Measurements from ENCODE around the gene CDIP1. TPM values are rescaled to one million over a fixed set of nuclear protein-coding genes. Genes with fewer than 3 reads are reported as not detected.

CDIP1 gene
- total and polyA plus RNA-seq, 4 donors = 11.3 to 25.2 (median 12.8) TPM

DNA sequence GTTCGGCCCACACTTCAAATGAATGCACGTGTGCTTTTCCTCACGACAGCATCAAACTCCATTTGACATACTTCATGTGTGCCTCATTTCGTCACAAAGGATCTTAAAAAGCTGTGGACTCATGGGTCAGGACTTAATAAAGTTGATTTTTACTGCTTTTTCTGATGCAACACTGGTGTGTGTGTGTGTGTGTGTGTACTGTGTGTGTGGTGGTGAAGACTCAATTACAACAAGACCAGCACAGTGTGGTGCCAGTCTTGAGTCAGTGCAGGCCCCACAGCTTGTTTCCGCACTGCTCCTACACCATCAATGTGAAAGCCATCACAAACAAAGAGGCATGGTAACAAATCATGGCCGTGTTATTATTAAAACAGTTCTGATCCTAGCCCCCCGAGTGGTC lies 17.7 kb downstream of the CDIP1 start:
- H3K4me1 ChIP-seq (ENCODE audit: control insufficient read depth in 5 of 5, insufficient read depth in 5 of 5, low read length in 5 of 5) = peaks cover 0 to 22% (median 5%) of the 10 kb centered on the region in 5 donors
- no peaks in the 10 kb centered on the region for H3K9me3 ChIP-seq (ENCODE audit: control insufficient read depth in 4 of 4, insufficient read depth in 3 of 4, low read length in 3 of 4)
- DNase-seq = no peak
- no peak overlapping the region for H3K4me3 ChIP-seq
- no peak overlapping the region for H3K27ac ChIP-seq (ENCODE audit: low read depth in 1 of 2, low read length in 1 of 2)
- H3K9ac ChIP-seq (ENCODE audit: insufficient read depth in 1 of 2, low read length in 2 of 2) = no peak overlapping the region
- WGBS, 2 donors = 90 to 92% methylated on average over 7 of the region's 7 CpGs
- no peak for ATAC-seq (ENCODE audit: insufficient read depth, low FRiP score)
- no peaks in the 10 kb centered on the region for H3K27me3 ChIP-seq (ENCODE audit: control insufficient read depth in 3 of 3, insufficient read depth in 3 of 3, low read length in 2 of 3)
- TF ChIP-seq, protein P1, sequence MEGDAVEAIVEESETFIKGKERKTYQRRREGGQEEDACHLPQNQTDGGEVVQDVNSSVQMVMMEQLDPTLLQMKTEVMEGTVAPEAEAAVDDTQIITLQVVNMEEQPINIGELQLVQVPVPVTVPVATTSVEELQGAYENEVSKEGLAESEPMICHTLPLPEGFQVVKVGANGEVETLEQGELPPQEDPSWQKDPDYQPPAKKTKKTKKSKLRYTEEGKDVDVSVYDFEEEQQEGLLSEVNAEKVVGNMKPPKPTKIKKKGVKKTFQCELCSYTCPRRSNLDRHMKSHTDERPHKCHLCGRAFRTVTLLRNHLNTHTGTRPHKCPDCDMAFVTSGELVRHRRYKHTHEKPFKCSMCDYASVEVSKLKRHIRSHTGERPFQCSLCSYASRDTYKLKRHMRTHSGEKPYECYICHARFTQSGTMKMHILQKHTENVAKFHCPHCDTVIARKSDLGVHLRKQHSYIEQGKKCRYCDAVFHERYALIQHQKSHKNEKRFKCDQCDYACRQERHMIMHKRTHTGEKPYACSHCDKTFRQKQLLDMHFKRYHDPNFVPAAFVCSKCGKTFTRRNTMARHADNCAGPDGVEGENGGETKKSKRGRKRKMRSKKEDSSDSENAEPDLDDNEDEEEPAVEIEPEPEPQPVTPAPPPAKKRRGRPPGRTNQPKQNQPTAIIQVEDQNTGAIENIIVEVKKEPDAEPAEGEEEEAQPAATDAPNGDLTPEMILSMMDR (IDR thresholded peaks at IDR 0.05; ENCODE audit: control extremely low read depth, extremely low read depth) = no peak
- peaks cover 0 to 3% (median 0%) of the 10 kb centered on the region in 4 donors for H3K36me3 ChIP-seq (ENCODE audit: control insufficient read depth in 4 of 4, insufficient read depth in 4 of 4, low read length in 4 of 4)

DNA sequence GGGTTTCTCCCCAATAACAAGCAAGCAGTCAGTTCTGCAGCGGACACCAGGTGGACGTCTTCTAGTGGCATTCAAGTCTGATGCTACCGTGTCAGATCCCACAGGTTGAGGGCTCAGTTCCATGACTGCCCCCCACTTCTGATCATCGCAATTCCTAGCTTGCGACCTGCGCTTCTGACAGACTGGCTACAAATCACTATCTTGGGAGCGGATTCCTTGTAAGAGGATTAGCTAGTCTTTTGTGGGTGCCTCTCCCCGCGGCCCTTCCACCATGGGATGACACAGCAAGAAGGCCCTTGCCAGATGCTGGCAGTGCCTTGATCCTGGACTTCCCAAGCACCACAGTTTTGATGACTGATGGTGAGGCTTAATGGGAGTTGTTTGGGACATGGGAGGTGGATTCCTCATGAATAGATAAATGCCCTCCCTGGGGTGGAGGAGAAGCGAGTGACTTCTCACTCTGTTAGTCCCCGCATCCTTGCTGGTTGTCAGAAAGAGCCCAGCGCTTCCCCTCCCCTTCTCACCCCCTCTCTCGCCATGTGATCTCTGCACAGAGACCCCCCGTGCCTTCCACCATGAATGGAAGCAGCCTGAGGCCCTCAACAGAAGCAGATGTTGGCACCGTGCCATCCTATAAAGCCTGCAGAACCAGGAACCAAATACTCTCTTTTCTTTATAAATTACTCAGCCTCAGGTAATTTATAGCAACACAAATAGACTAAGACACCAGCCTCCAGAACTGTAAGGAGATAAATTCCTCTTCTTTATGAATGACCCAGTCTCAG lies 19.1 kb downstream of the CDIP1 start:
- TF ChIP-seq, protein P1 (IDR thresholded peaks at IDR 0.05; ENCODE audit: control extremely low read depth, extremely low read depth) = no peak
- ATAC-seq (ENCODE audit: insufficient read depth, low FRiP score) = no peak
- no peak for DNase-seq
- no peak overlapping the region for H3K9ac ChIP-seq (ENCODE audit: insufficient read depth in 1 of 2, low read length in 2 of 2)
- H3K36me3 ChIP-seq (ENCODE audit: control insufficient read depth in 4 of 4, insufficient read depth in 4 of 4, low read length in 4 of 4) = peaks cover 0 to 5% (median 0%) of the 10 kb centered on the region in 4 donors
- WGBS, 2 donors = 77 to 84% methylated on average over 15 of the region's 15 CpGs
- no peak overlapping the region for H3K27ac ChIP-seq (ENCODE audit: low read depth in 1 of 2, low read length in 1 of 2)
- peaks cover 0 to 22% (median 6%) of the 10 kb centered on the region in 5 donors for H3K4me1 ChIP-seq (ENCODE audit: control insufficient read depth in 5 of 5, insufficient read depth in 5 of 5, low read length in 5 of 5)
- H3K4me3 ChIP-seq = no peak overlapping the region
- no peaks in the 10 kb centered on the region for H3K9me3 ChIP-seq (ENCODE audit: control insufficient read depth in 4 of 4, insufficient read depth in 3 of 4, low read length in 3 of 4)
- no peaks in the 10 kb centered on the region for H3K27me3 ChIP-seq (ENCODE audit: control insufficient read depth in 3 of 3, insufficient read depth in 3 of 3, low read length in 2 of 3)

DNA sequence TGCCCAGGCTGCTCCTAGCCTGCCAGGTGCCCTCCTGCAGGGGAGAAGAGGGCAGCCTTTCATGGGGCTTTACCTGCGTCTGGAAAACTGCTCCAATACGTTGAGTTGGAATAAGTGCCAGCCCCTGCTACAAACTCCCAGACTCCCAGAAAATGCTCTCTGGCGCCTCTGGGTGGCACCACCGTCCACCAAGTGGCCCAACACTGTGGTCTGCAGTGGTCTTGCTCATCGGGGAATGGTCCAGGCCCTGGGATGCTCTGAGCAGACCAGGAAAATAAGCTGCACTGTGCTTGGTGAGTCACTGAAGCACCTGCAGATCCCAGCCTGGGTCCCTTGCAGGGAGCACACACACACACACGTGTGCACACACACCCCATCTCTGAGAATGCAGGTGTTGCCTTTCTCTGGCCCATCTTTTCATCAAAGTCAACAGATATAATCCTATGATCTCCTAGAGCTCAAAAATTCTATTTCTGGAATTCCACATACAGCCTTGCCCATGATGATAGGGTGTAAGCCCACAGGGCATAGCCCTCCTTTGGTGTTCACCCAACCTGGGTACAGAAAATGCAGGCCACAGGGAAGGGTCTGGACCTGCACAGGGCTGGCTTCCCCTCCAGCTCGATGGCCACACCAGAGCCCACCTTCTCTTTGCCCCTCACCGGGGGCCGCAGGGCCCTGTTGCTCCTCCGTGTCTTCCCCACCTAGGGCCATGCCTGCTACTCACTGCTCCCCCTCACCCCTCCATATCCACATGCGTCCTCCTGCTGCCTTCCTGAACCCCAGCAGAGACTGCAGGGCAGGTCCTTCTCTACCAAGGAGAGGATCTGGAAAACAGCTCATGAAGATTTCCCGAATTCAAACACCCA lies 20.5 kb downstream of the CDIP1 start:
- Histone ChIP-seq H3K4me1 (ENCODE audit: control insufficient read depth in 5 of 5, insufficient read depth in 5 of 5, low read length in 5 of 5) (peaks cover 0 to 14% (median 13%) of the 10 kb centered on the region in 5 donors), H3K9ac (ENCODE audit: insufficient read depth in 1 of 2, low read length in 2 of 2) (no peak overlapping the region), H3K9me3 (ENCODE audit: control insufficient read depth in 4 of 4, insufficient read depth in 3 of 4, low read length in 3 of 4) (no peaks in the 10 kb centered on the region), H3K4me3 (no peak overlapping the region), H3K36me3 (ENCODE audit: control insufficient read depth in 4 of 4, insufficient read depth in 4 of 4, low read length in 4 of 4) (peaks cover 0 to 13% (median 0%) of the 10 kb centered on the region in 4 donors), H3K27ac (ENCODE audit: low read depth in 1 of 2, low read length in 1 of 2) (no peak overlapping the region), H3K27me3 (ENCODE audit: control insufficient read depth in 3 of 3, insufficient read depth in 3 of 3, low read length in 2 of 3) (no peaks in the 10 kb centered on the region)
- peak; percentile 35 for ATAC-seq (ENCODE audit: insufficient read depth, low FRiP score)
- WGBS, 2 donors = 75 to 76% methylated on average over 12 of the region's 12 CpGs
- TF ChIP-seq, protein P1 (IDR thresholded peaks at IDR 0.05; ENCODE audit: control extremely low read depth, extremely low read depth) = no peak
- DNase-seq = peak; percentile 65 to 68 (median 67)
